Activated CD8-positive, alpha-beta memory T cell treated with anti-CD3 and anti-CD28 coated beads, Interleukin-2, amount 50 U/mL, for 1 hour (primary cell): ENCODE data around the gene NUP160.
"Not testable (repeated sequence)": the region's sequence is repeated elsewhere in the genome, so short reads cannot be mapped to it uniquely, and the experiment has no call there.

Experiments used
- DNase-seq: peaks from one replicate; pipeline ENCODE4 v3.0.0-alpha.2; 2020; ENCODE audit errors: extremely low read depth

Gene NUP160, protein sequence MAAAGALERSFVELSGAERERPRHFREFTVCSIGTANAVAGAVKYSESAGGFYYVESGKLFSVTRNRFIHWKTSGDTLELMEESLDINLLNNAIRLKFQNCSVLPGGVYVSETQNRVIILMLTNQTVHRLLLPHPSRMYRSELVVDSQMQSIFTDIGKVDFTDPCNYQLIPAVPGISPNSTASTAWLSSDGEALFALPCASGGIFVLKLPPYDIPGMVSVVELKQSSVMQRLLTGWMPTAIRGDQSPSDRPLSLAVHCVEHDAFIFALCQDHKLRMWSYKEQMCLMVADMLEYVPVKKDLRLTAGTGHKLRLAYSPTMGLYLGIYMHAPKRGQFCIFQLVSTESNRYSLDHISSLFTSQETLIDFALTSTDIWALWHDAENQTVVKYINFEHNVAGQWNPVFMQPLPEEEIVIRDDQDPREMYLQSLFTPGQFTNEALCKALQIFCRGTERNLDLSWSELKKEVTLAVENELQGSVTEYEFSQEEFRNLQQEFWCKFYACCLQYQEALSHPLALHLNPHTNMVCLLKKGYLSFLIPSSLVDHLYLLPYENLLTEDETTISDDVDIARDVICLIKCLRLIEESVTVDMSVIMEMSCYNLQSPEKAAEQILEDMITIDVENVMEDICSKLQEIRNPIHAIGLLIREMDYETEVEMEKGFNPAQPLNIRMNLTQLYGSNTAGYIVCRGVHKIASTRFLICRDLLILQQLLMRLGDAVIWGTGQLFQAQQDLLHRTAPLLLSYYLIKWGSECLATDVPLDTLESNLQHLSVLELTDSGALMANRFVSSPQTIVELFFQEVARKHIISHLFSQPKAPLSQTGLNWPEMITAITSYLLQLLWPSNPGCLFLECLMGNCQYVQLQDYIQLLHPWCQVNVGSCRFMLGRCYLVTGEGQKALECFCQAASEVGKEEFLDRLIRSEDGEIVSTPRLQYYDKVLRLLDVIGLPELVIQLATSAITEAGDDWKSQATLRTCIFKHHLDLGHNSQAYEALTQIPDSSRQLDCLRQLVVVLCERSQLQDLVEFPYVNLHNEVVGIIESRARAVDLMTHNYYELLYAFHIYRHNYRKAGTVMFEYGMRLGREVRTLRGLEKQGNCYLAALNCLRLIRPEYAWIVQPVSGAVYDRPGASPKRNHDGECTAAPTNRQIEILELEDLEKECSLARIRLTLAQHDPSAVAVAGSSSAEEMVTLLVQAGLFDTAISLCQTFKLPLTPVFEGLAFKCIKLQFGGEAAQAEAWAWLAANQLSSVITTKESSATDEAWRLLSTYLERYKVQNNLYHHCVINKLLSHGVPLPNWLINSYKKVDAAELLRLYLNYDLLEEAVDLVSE (N-terminal part only)

DNA sequence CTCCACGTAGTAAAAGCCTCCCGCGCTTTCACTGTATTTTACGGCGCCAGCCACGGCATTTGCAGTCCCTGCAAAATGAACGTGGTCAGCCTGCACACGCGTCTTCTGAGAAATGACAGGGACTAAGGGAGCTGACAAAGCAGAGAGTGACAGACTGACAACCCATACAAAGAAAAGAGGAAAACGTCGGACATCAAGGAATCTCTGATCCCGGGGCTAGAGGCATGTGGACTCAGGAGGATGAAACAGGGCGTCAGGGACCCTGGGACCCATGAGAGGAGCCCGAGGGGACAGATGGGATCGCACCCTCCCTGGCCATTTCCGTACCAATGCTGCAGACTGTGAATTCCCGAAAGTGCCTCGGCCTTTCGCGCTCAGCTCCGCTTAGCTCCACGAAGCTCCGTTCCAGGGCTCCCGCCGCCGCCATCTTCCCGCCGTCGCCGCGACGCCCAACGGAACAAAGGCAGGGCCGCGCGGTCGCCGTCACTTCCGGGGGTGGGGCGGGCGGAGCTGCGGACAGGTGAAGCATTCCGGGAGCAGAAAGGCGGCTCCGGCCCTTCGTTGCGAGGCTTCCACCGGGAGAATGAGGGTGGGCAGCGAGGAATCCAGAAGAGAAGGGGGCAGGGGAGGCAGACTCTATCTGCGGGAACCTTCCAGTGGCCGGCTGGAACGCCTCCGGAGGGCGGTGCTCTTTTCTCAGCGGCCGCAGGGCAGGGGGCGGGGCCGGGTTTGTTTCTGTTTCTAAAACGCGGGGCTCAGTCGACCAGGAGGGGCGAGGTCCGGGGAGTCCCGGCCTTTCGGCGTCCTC, at the start of gene NUP160:
NUP160 (minus strand) TSS at position 459 of the 808 bp plus-strand sequence; CDS start at position 427, 32 bp downstream.
- peak; percentile 47 for DNase-seq

DNA sequence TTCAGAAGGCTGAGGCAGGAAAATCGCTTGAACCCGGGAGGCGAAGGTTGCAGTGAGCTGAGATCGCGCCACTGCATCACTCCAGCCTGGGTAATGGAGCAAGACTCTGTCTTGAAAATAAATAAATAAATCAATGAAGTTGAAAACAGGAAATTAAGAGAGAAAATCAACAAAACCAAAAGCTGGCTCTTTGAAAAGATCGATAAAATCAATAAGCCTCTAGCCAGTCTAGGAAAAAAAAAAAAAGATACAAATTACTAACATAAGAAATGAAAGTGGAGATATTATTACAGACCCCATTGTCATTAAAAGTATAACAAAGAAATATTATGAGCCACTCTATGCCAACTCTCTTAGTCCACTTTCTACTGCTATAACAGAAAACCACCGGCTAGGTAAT, 48.0 kb upstream of the NUP160 start:
- no peak for DNase-seq

DNA sequence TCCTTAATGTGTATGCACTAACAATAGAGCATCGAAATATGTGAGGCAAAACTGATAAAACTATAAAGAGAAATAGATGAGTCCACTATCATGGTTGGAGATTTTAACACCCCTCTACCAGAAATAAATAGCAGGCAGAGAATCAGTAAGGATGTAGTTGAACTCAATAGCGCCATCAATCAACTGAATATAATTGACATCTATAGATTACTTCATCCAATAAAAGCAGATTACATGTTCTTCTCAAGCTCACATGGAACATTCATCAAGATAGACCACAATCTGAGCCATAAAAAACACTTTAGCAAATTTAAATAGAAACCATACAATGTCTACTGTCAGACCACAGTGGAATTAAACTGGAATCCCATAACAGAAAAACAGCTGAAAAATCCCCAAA, 46.9 kb upstream of the NUP160 start:
- no peak for DNase-seq

DNA sequence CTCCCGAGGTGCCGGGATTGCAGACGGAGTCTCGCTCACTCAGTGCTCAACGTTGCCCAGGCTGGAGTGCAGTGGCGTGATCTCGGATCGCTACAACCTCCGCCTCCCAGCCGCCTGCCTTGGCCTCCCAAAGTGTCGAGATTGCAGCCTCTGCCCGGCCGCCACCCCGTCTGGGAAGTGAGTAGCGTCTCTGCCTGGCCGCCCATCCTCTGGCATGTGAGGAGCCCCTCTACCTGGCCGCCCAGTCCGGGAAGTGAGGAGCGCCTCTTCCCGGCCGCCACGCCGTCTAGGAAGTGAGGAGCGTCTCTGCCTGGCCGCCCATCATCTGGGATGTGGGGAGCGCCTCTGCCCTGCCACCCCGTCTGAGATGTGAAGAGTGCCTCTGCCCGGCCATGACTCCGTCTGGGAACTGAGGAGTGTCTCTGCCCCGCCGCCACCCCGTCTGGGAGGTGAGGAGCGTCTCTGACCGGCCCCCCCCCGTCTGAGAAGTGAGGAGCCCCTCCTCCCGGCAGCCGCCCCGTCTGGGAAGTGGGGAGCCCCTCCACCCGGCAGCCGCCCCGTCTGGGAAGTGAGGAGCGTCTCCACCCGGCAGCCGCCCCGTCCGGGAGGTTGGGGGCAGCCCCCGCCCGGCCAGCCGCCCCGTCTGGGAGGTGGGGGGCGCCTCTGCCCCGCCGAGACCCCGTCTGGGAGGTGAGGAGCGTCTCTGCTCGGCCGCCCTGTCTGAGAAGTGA, 44.6 kb upstream of the NUP160 start:
- not testable (repeated sequence) for DNase-seq

DNA sequence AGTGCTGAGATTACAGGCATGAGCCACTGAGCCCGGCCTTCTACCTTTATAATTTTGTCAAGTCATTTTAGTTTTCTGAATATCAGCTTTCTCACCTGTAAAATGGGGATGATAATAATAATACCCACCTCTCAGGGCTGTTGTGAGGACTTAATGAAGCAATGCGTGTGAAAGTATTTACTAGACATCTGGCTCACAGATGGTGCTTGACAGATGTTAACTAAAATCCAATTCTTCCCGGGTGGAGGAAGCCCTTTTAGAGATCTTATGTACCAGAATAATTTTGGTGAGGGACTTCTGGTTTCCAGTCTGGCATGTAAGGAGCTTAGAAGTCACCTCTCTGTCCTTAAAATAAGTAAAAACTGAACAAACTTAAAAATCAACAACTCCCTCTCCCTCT, 43.7 kb upstream of the NUP160 start:
- no peak for DNase-seq

DNA sequence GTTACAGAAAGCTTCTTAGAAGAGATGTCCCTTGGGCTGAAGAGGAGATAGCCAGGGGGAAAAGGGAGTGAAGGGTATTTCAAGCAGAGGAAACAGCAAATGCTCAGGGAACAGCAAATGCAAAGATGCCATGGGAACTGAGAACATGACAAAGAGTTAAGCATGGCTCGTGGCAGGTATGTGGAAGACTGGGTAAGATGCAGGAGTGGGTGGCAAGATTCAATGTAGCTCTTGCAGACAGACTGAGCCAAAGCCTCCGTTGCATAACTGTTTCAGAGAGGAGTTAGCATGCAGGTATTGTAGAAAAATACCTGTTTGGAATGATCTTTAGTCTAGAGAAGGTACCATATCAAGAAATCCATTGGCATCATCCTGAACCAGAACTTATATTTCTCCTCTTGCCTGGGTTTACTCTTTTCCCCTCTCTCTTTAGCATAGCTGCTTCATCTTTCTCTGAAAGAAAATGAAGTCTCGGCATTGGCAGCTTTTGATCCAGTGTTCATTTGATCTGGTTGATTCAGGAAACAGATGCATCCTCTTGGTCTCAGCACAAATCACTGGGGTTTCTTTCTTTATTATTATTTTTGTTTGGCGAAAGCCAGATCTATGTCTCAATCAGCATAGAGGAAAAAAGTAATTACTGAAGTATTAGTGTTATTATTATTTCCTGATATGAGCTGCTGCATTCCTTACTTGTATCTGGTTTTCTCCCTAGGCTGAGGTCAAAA, 41.7 kb upstream of the NUP160 start:
- DNase-seq: no peak

DNA sequence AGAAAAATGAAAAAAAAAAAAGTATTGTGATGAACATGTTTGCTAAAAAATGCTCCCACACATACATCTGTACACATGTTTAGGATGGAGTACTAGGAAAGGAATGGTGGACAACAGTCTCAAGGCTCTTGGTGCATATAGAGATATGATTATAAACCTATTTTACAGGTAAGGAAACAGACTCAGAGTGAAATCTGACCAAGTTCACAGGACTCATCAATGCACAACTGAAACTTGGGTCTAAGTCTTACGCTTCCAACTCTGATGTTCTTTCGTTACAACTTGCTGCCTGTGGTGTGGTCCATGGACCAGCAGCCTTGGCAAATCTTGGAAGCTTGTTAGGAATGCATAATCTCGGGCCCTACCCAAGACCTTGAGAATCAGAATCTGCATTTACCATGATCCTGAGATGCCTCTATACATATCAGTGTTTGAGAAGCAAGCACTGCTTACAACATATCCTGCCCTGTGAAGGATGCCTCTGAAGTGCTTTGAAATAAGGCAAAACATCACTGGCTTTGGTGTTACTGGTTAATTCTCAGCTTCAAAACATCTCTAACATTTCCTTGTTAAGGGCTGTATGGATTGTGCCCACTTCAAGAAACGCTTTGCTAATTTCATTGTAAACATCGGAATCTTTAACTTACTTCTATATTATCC, 39.9 kb upstream of the NUP160 start:
- no peak for DNase-seq

DNA sequence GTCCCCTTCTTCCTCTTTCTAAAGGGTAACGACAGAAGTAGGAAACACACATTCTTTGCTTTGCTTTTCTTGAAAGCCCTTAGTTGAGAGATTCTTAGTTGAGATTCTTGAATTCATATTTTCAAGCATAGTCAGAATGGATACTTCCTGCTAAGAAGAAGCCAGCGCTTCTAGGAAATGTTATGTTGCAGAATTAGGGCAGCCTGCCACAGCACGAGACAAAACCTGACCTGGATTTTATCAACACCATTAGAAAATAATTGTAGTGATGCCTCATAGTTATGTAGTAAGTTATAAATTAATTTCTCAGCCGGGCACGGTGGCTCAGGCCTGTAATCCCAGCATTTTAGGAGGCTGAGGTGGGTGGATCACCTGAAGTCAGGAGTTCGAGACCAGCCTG, 37.9 kb upstream of the NUP160 start:
- DNase-seq: no peak

DNA sequence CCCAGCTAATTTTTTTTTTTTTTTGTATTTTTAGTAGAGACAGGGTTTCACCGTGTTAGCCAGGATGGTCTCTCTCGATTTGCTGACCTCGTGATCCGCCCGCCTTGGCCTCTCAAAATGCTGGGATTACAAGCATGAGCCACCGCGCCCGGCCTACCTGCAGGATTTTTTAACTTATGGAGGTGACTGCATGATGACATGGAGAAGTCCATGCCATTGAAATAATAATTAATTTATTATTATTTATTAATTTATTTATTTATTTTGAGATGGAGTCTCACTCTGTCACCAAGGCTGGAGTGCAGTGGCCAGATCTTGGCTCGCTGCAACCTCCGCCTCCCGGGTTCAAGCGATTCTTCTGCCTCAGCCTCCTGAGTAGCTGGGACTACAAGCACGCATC, 34.3 kb upstream of the NUP160 start:
- not testable (repeated sequence) for DNase-seq

DNA sequence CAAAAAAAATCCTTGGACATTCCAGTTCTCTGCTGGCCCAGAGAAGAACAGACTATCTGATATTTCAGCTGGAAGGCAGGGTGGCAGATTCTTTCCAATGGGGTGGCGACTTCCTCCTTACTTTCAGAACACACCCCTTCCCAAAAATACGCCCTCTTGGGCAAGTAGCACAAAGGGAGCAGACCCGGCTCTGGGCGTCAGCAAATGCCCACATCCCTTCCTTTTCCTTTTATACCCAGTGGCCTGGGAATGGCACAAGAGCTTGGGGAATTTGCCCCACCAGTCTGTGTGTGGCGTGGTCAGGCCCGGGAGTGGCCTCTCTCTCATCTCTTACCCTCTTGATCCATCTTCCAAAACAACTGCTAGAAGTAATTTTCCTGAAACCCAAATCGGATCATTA, 33.0 kb upstream of the NUP160 start:
- no peak for DNase-seq

DNA sequence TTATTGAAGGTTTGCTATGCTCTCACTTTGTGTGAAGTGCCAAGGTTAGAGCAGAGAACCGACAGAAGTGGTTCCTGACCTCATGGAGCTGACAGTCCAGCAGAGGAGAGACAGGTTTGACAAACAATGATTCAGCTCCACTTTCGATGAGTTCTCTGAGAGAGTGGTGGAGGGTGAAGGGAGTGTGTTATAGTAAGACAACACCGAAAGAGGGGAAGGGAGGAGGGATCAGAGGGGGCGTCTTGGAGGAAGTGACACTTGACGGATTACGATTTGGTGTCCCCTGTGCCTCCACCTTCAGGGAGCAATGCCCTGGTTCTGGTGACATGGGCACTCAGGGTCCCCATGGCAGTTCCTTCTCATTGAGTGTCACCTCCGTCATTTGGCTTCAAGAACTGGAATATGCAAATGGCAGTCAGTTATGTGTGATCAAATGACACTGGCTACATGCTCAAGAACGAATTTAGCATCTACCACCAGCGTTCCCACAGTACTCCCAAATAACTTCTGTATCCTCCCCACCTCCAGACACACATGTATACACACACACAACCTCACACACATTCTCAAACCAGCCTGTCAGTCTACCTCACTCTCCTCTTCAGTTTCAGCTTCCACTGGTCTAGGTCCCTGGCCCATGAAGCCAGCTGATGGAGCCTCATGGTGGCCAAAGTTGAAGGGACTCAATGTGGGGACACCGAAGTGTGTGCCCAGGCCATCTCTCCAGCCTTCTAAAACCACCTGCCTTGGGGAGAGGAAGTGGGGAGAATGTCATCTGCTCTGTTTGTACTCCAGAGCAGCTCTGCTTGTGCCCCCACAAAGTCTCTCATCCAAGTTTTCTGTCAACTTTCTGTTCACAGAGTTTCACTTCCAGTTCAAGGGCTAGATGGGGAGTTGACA, 31.4 kb upstream of the NUP160 start:
- no peak for DNase-seq

DNA sequence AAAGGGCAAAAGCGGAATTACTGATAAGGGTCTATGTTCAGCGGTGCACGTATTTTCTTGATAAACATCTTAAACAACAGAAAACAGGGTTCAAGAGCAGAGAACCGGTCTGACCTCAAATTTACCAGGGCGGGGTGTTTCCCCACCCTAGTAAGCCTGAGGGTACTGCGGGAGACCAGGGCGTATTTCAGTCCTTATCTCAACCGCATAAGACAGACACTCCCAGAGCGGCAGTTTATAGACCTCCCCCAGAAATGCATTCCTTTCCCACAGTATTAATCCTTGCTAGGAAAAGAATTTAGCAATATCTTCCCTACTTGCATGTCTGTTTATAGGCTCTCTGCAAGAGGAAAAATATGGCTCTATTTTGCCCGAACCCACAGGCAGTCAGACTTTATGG, 27.7 kb upstream of the NUP160 start:
- DNase-seq: not testable (repeated sequence)

DNA sequence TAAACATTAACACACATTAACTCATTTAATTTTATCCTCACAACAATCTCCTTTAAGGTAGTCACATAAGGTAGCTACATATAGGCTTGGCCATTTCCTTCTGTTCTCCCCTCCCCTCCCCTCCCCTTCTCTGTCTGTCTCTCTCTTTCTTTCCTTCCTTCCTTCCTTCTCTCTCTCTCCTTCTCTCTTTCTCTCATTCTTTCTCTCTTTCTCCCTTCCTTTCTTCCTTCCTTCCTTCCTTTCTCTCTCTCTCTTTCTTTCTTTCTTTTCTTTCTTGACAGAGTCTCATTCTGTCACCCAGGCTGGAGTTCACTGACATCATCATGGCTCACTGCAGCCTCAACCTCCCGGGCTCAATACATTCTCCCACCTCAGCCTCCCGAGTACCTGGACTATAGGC, 22.3 kb upstream of the NUP160 start:
- no peak for DNase-seq

DNA sequence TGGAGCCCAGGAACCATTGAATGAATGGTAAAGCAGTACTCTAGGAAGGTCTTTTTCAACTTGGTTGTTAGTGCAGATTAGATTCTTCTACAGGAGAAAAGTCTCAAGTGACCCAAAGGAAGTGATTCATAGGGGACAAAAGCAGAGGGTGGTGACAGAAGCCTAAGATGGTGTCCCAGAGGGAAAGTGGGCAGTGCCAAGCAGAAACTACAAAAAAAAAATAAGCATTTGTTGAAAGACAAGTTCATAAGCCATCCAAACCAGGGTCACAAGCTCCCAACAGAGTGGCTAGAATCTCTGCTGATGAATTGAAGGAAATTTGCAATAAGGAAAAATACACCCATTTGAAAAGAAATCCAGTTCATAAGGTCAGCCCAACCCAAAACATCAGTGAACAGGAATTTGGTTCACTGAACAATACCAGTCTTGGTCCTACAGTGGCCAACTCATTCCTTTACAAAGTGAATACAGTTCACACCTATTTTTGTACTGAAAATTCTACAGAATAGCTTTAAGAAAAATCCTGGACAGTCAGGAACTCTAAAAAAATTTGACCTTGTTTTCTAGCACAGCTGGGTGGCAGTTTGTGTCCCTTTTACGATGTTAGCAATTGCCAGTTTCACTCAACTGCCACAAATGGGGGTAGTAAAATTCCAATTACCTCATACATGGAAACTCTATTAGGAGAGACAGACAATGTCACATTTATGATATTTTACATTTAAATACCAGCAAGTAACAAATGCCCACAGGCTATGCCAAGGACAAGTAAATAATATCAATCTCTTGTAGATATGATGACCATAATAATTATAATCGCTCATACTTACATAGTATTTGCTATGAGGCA, 21.6 kb upstream of the NUP160 start:
- no peak for DNase-seq

DNA sequence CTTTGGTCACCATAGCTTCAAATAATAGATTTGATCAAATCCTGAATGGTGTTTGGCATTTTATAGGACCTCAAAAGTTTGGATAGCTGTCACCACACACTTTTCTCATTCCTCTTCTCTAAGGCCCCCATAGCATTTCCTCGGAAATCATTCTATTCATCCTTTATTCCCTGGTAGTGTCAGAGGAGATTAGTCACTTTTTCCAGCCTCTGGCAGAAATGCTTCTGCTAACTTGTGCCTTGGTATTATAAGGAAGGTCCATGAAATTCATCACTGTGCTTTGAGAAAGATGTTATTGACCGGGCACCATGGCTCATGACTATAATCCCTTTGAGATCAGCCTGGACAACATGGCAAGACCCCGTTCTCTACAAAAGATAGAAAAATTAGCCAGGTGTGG, 19.7 kb upstream of the NUP160 start:
- DNase-seq: no peak

DNA sequence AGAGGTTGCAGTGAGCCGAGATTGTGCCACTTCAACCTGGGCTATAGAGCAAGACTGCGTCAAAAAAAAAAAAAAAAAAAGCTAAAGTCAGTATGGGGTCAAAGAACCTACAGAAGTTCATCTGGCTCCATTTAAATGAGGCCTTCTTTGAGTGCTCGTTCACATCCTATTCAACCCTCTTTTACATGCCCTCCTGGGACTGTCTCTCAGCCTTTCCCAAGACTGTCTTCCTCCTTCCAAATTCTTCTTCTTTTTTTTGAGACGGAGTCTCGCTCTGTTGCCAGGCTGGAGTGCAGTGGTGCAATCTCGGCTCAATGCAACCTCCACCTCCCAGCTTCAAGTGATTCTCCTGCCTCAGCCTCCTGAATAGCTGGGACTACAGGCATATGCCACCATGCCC, 18.7 kb upstream of the NUP160 start:
- DNase-seq: not testable (repeated sequence)

DNA sequence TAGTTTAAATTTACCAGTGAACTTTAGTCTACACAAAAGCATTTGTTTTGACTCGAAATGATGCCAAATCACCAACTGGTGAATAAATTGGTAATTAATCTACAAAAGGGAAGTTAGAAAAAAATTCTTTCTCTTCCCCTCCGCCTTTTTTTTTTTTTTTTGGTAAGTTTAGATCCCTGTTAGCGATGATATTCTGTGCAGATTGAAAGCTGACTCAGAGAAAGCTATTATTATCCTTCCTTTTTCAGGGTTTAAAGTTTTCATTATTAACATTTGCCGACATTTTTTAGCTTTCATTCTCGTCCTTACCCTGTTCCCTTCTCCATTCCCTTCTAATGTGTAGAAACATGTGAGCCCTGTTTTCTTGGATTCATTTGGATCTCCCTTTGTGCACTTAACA, 16.8 kb upstream of the NUP160 start:
- no peak for DNase-seq
